Smooth muscle cell of the coronary artery (primary cell): ENCODE measurements around the gene LINS1. TPM values are rescaled to one million over a fixed set of nuclear protein-coding genes. Genes with fewer than 3 reads are reported as not detected.

Experiments used
- total RNA-seq: library from RNA; depleted of rRNA; stranded (reverse); fragments of >200 nt; gene quantifications from 2 replicates; pipeline ENCODE4 v1.2.3, GENCODE V29; 2014; ENCODE audit warnings: low replicate concordance

The LINS1 gene
- total RNA-seq, result 4.2 and 7.6 TPM in 2 replicates

GRCh38 chr15:100602064-100602822 is at the start of gene LINS1, which contains the start of gene ASB7:
Gene LINS1 (minus strand): TSS chr15:100602184. CDS start chr15:100580842, 21,342 bp downstream.
Gene ASB7 (plus strand): TSS chr15:100602589. CDS start chr15:100612217, 9,628 bp downstream.

GRCh38 chr15:100528833-100529428 is 73.1 kb downstream of the LINS1 start, which contains the start of gene CERS3:
Gene CERS3 (minus strand): TSS chr15:100528950. CDS start chr15:100501849, 27,101 bp downstream.

Other genes starting within 250 kb of the LINS1 start
- gene CERS3, start 73.2 kb downstream of the LINS1 start, total RNA-seq, result not detected in 2 replicates
- gene ASB7, start 405 bp upstream of the LINS1 start, total RNA-seq, result 12.7 and 20.4 TPM in 2 replicates